Measurements from ENCODE around the gene ZNF805.
"Not testable (repeated sequence)": the region's sequence is repeated elsewhere in the genome, so short reads cannot be mapped to it uniquely, and the experiment has no call there.

The ZNF805 gene

GRCh38 chr19:57240311-57241090, at the start of gene ZNF805:
TSS of gene ZNF805 (plus strand) at chr19:57240632. CDS start at chr19:57240892, 260 bp downstream.
- DNase-seq (ENCODE audit: low read depth): peak; percentile 92

- DNase-seq (ENCODE audit: low read depth): peak; percentile 80
Measured at GRCh38 chr19:57191141-57192076, 49.0 kb upstream of the ZNF805 start, which contains the start of gene ZNF264. TSS of gene ZNF264 (plus strand) at chr19:57191500. CDS start at chr19:57191914, 414 bp downstream.

GRCh38 chr19:57192077-57192420, 48.4 kb upstream of the ZNF805 start:
- no peak for DNase-seq (ENCODE audit: low read depth)

- no peak for DNase-seq (ENCODE audit: low read depth)
Measured at GRCh38 chr19:57192993-57193392, 47.4 kb upstream of the ZNF805 start.

- DNase-seq (ENCODE audit: low read depth): not testable (repeated sequence)
Measured at GRCh38 chr19:57197874-57198273, 42.6 kb upstream of the ZNF805 start.

GRCh38 chr19:57202160-57202559, 38.3 kb upstream of the ZNF805 start:
- DNase-seq (ENCODE audit: low read depth): no peak

GRCh38 chr19:57210381-57210780, 30.1 kb upstream of the ZNF805 start:
- DNase-seq (ENCODE audit: low read depth): no peak

- no peak for DNase-seq (ENCODE audit: low read depth)
Measured at GRCh38 chr19:57212109-57212508, 28.3 kb upstream of the ZNF805 start.

GRCh38 chr19:57227502-57227901, 12.9 kb upstream of the ZNF805 start:
- DNase-seq (ENCODE audit: low read depth): no peak

GRCh38 chr19:57231686-57232085, 8.7 kb upstream of the ZNF805 start:
- DNase-seq (ENCODE audit: low read depth): no peak

GRCh38 chr19:57233207-57233606, 7.2 kb upstream of the ZNF805 start:
- DNase-seq (ENCODE audit: low read depth): no peak

GRCh38 chr19:57239982-57240310, 486 bp upstream of the ZNF805 start:
- no peak for DNase-seq (ENCODE audit: low read depth)

- DNase-seq (ENCODE audit: low read depth): no peak
Measured at GRCh38 chr19:57241176-57241575, 744 bp downstream of the ZNF805 start.

GRCh38 chr19:57242821-57243220, 2.4 kb downstream of the ZNF805 start:
- DNase-seq (ENCODE audit: low read depth): no peak

- DNase-seq (ENCODE audit: low read depth): no peak
Measured at GRCh38 chr19:57244513-57244912, 4.1 kb downstream of the ZNF805 start.

GRCh38 chr19:57245066-57245465, 4.6 kb downstream of the ZNF805 start:
- DNase-seq (ENCODE audit: low read depth): no peak

GRCh38 chr19:57245959-57246358, 5.5 kb downstream of the ZNF805 start:
- no peak for DNase-seq (ENCODE audit: low read depth)

- no peak for DNase-seq (ENCODE audit: low read depth)
Measured at GRCh38 chr19:57248646-57249045, 8.2 kb downstream of the ZNF805 start.

- no peak for DNase-seq (ENCODE audit: low read depth)
Measured at GRCh38 chr19:57249329-57249728, 8.9 kb downstream of the ZNF805 start.

- DNase-seq (ENCODE audit: low read depth): not testable (repeated sequence)
Measured at GRCh38 chr19:57253767-57254166, 13.3 kb downstream of the ZNF805 start.

GRCh38 chr19:57262044-57262443, 21.6 kb downstream of the ZNF805 start:
- DNase-seq (ENCODE audit: low read depth): no peak

- no peak for DNase-seq (ENCODE audit: low read depth)
Measured at GRCh38 chr19:57263244-57263741, 22.9 kb downstream of the ZNF805 start.

GRCh38 chr19:57267291-57267690, 26.9 kb downstream of the ZNF805 start:
- DNase-seq (ENCODE audit: low read depth): no peak

Data from stimulated activated CD4-positive, alpha-beta T cell treated with anti-CD3 and anti-CD28 coated beads, Interleukin-2, amount 100 ng/mL, for 4 hours (primary cell).